Body of pancreas (tissue), 4 donors: Measurements from ENCODE around the gene CSRP3.

ENCODE experiments used
- POLR2A ChIP-seq, 3 donors: fragments of 450-650 bp; IDR thresholded peaks; one replicate each; pipeline ENCODE4 v1.6.1; 2016; ENCODE audit warnings: antibody characterized with exemption in 3 of 3, mild to moderate bottlenecking in 2 of 3
- TF ChIP-seq, protein P1 (sequence below), 7 experiments: fragments of 450-650 bp in 4 of 7; fragments of 200-600 bp in 3 of 7; sonication (generic) in 3 of 7; IDR thresholded peaks; one replicate each; pipeline ENCODE4 v1.5.1; 2016 to 2019; ENCODE audit warnings: antibody characterized with exemption in 7 of 7

- TF ChIP-seq, protein P1, sequence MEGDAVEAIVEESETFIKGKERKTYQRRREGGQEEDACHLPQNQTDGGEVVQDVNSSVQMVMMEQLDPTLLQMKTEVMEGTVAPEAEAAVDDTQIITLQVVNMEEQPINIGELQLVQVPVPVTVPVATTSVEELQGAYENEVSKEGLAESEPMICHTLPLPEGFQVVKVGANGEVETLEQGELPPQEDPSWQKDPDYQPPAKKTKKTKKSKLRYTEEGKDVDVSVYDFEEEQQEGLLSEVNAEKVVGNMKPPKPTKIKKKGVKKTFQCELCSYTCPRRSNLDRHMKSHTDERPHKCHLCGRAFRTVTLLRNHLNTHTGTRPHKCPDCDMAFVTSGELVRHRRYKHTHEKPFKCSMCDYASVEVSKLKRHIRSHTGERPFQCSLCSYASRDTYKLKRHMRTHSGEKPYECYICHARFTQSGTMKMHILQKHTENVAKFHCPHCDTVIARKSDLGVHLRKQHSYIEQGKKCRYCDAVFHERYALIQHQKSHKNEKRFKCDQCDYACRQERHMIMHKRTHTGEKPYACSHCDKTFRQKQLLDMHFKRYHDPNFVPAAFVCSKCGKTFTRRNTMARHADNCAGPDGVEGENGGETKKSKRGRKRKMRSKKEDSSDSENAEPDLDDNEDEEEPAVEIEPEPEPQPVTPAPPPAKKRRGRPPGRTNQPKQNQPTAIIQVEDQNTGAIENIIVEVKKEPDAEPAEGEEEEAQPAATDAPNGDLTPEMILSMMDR (IDR thresholded peaks at IDR 0.05), result no peak
- no peak for TF ChIP-seq POLR2A (IDR thresholded peaks at IDR 0.05)
Observed at GRCh38 chr11:19229671-19230070, 27.9 kb upstream of the CSRP3 start.
